Measurements from ENCODE around the gene RPS23.
A peak's percentile ranks its signal among the peaks of the same experiment; 100 is the strongest.
"Not testable (repeated sequence)": the region's sequence is repeated elsewhere in the genome, so short reads cannot be mapped to it uniquely, and the experiment has no call there.

The RPS23 gene

GRCh38 chr5:82290005-82290404 lies 11.9 kb upstream of the RPS23 start:
- no peak for DNase-seq

DNA sequence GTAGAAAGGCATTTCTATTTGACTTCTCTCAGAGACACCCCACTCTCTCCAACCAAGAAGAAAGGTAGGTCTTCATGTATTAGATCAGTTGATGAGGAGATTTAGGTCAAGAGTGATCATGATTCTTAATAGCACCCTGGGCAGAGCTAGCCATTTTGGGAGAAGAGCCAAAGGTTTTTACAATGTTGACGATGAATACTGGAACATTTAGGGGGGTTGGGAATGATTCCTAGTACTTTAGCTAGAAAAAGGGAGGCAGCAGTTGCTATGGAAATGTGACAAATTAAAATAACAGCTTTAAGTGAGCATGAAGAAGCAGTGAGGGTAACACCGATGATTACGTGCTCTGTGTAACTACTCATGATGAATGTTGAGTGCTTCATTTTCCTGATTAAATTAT lies 9.5 kb upstream of the RPS23 start:
- DNase-seq: peak in 1 of 56 donors; percentile 10

GRCh38 chr5:82285206-82285605 lies 7.1 kb upstream of the RPS23 start:
- DNase-seq: no peak

DNA sequence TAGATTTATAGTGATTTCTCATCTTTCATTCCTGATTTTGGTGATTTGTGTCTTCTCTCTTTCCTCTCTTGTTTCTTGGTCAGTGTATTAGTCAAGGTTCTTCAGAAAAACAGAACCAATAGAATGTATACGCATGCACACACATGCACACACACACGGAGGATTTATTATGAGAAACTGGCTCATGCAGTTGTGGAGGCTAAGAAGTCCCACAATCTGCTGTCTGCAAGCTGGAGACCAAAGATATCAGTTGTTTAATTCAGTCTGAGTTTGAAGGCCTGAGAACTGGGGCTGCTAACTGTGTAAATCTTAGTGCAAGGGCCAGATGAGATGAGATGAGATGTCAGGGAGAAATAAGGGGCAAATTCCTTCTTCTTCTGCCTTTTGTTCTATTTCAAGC lies 5.7 kb upstream of the RPS23 start:
- no peak for DNase-seq

DNA sequence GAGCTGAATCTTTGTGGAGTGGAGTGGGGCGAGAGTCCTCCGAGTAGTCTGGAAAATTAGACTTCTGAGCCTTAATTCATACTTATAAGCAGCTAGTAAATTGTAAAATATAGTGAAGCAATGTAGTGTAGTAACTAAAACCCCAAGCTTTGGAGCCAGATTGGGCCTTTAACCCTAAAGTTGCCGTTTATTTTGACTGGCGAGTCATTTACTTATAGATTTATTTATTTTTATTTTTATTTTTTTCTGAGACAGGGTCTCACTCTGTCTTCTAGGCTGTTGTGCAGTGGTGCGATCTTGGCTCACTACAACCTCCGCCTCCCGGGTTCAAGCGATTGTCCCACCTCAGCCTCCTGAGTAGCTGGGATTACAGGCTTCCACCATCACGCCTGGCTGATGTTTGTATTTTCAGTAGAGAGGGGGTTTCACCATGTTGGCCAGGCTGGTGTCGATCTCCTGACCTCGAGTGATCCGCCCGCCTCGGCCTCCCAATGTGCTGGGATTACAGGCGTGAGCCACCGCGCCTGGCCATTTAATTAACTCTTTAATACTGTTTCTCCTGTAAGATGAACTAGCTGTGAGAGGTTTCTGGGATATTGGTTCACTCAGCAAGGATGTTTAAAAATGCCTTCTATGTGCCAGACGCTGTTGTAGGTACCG lies 687 bp upstream of the RPS23 start:
- DNase-seq: no peak

GRCh38 chr5:82277613-82277986 lies 554 bp downstream of the RPS23 start:
- DNase-seq: no peak

DNA sequence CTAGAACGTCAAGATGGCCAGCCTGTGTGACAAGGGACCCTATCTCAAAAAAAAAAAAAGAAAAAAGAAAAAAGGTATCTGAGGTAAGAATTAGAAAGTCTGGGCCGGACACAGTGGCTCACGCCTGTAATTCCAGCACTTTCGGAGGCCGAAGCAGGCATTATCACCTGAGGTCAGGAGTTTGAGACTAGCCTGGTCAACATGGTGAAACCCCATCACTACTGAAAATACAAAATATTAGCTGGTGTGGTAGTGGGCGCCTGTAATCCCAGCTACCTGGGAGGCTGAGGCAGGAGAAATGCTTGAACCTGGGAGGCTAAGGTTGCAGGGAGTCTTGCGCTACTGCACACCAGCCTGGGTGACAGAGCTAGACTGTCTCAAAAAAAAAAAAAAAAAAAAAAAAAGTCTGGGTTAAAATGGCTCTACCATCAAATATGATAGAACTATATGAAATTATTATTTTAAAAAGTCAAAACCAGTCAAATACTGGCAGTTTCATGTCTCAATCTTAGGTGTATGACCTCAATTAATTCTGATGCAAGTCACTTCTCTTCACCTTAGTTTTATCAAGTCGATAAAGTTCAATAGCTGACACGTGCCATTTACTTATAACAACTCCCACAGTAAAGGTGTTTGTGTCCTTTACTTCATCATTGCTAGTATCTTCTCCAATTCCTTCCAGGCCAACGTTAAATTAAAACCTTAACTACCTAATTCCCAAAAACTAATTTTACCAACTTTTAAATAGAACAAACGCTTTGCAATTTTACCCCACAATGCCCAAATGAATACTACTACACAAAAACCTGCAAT lies 1.1 kb downstream of the RPS23 start:
- no peak for DNase-seq

GRCh38 chr5:82275216-82275664 lies 2.9 kb downstream of the RPS23 start:
- DNase-seq: no peak

DNA sequence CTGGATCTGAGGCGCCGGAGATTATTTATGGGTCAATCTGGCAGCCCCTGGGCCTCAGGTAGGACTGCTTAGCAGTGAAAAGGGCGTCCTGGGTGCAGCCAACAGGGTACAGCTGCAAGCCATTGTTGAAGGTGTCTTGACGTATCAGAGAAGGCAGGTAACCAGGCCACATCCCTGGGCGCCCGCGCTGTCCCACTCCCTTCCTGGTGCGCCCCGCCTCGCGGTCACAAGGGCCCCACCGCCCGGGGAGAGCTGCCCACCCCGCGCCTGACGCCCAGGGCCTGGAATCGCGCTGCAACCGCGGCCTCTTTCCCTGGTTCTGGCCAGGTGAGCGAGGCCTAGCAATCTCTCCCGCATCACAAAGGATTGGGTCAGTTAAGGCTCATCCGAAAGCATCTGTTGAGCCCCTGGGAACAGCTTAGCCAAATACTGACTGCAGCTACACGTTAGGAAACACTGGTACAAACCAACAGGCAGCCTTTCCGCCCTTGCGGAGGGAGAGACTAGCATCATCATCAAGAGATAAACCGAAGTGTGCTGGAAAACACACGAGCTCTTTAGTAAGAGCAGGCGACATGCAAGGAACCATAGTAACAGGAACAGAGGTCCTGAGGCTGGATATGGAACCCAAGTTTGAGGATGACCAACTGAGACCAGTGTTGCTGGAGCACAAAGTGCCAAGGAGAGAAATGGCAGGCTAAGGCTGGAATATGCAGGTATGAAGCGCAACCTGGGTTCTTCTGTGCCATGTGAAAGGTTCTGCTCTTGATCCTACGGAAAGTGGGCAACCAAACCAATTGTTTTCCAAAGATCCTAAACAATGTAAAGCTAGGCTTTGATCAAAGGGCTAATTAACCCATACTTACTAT lies 3.6 kb downstream of the RPS23 start:
- no peak for DNase-seq

DNA sequence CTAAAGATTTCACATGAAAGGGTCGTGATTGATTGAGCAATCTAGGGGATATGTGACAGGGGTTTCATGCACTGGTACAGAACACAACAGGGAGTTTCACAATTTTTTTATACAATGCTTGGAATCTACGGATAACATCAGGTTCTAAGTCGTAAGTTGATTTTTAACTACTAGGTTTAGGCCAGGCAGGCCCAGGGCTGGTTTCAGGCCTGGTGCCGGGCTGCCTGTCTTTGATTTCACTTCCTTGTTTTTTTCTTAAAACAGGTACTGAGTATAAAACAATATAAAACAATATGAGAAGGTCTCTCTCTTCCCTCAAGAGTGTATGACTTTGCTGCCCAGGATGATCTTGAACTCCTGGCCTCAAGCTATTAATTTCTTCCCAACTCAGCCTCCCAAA lies 4.7 kb downstream of the RPS23 start:
- DNase-seq: not testable (repeated sequence)

GRCh38 chr5:82272571-82273356 lies 5.4 kb downstream of the RPS23 start:
- DNase-seq: not testable (repeated sequence)

DNA sequence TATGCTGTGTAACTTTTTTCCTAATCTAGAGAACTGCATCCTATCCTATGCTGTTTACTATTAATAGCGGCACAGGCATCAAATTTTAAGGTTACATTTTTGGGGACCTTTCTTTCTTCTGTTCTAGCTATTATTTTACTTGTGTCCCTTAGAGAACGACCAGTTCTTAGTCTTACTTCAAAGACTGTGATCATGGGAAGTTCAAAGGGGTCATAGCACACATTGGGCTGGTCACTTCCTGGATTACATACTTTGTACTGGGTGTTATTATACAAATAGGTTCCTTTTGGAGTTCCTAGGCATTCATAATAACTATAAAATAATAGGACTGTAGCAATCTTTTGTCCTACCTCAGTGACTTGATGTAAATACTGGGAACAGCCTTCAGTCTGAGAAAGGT lies 8.8 kb downstream of the RPS23 start:
- not testable (repeated sequence) for DNase-seq

DNA sequence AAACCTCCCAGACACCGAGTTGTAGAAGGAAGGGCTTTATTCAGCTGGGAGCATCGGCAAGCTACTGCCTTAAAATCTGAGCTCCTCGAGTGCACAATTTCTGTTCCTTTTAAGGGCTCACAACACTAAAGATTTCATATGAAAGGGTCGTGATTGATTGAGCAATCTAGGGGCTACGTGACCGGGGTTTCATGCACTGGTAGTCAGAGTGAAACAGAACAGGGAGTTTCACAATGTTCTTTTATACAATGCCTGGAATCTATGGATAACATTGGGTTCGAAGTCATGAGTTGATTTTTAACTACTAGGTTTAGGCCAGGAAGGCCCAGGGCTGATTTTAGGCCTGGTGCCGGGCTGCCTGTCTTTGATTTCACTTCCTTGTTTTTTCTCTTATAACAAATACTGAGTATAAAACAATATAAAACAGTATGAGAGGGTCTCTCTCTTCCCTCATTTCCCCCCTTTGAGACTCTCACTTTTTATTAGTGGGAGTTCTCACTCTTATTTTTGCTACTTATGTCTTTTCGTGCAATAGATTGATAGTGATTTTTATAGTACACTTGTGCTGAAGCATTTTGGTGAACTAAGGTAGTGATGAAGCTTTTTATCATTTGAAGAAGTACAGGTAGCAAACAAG lies 10.7 kb downstream of the RPS23 start:
- DNase-seq: not testable (repeated sequence)

DNA sequence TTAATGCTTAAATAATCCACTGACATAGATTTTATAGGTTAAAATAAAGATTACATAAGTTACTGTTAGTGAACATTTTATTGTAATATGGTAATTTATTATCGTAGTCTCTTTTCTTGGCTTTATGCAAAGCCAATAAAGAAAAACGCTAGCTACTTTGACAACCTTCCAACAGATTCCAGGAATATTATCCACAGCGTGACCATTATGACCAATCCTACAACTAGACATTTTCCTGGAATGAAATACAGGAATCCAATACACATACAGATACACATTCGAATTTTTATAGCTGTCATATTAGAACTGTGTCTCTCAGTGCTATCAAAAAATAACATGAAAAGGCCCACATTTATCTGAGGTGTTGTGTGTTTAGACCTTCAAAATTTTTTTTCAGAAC lies 13.1 kb downstream of the RPS23 start:
- DNase-seq: no peak

- no peak for DNase-seq
Measured at GRCh38 chr5:82259172-82259800, 18.9 kb downstream of the RPS23 start.

GRCh38 chr5:82257729-82258128 lies 20.4 kb downstream of the RPS23 start:
- DNase-seq: no peak

GRCh38 chr5:82257247-82257646 lies 20.9 kb downstream of the RPS23 start:
- no peak for DNase-seq

GRCh38 chr5:82255844-82256243 lies 22.3 kb downstream of the RPS23 start:
- DNase-seq: no peak

GRCh38 chr5:82252744-82253143 lies 25.4 kb downstream of the RPS23 start:
- no peak for DNase-seq

DNA sequence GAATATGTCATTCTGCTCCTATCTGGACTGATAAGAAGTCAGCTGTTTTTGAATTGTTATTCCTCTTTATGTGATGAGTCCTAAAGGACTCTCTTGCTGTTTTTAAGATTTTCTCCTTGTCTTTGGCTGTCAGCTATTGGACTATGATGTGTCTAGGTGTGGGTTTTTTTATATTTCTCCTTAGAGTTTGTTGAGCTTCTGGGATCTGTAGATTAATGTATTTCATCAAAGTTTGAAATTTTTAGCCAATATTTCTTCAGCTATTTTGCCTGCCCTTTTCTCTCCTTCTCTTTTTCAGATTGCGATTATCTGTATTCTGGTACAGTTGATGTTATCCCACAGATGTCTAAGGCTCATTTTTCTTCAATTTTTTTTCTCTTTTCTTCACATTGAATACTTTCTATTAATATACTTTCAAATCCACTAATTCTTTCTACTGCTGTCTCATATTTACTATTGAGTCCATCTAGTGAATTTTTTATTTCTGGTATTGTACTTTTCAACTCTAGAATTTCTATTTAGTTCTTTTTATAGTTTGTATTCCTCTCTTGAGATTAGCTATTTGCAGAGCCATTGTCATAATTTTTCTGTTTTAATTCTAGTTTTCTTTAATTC lies 31.1 kb downstream of the RPS23 start:
- no peak for DNase-seq
